Measurements from ENCODE around the gene TRPV4. TPM values are rescaled to one million over a fixed set of nuclear protein-coding genes. Genes with fewer than 3 reads are reported as not detected.

Gene TRPV4
- total and polyA plus RNA-seq, 10 of the 15 experiments (the other 5 are each of a cell fraction or from before 2014, with no cell fraction given): not detected

DNA sequence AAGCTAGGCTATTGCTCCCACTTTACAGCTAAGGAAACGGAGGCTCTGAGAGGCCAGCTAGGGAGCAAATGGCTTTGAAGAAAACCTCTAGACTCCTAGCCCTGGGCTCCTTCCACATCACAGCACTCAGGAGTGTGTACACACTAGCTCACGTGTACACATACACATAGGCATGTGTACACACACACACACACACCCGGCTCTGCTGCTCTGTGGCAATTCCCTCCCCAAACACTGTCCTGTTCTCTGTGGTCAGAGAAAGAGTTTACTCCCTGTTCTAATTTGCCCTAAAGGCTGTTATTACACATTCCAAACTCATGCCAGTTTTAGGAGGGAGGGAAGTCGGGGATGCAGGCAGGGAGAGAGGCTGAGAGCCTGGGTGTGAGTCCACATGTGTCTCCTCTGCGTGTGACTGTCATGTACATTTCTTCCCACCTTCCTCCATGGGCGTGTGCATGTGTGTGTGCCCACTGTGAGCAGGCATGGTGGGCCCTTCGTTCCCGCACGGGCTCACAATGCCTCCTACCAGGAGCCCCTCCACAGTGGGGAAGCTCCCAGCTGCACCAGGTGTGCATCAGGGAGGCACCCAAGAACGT is 14.2 kb downstream of the TRPV4 start:
- CTCF ChIA-PET: interaction anchor here (1.1 to 1.3 kb wide), 2 partner anchors 12 to 27 kb away, joined by 3 to 4 read pairs; no protein-coding TSS in a partner anchor
- Histone ChIP-seq H3K36me3 (ENCODE audit: control insufficient read depth in 2 of 2, insufficient read depth in 2 of 2, low read length in 1 of 2) (no peaks in the 10 kb centered on the region), H3K9ac (ENCODE audit: control insufficient read depth, insufficient read depth, low read length) (no peak overlapping the region), H3K27me3 (replicated peaks in 1 of 2; ENCODE audit: control insufficient read depth in 2 of 2, insufficient read depth in 2 of 2, low read length in 1 of 2) (no peaks in the 10 kb centered on the region), H3K4me3 (no peak overlapping the region), H3K79me2 (ENCODE audit: control insufficient read depth, insufficient read depth, low read length) (no peaks in the 10 kb centered on the region), H4K20me1 (ENCODE audit: control insufficient read depth, insufficient read depth) (no peaks in the 10 kb centered on the region), H3K4me2 (ENCODE audit: control insufficient read depth, insufficient read depth) (no peak overlapping the region), H2AFZ (ENCODE audit: control insufficient read depth, low read depth, low read length) (no peak overlapping the region), H3K9me3 (replicated peaks; ENCODE audit: control insufficient read depth, insufficient read depth, low read length) (no peaks in the 10 kb centered on the region), H3K4me1 (ENCODE audit: control insufficient read depth, insufficient read depth, low read length) (no peaks in the 10 kb centered on the region), H3K27ac (ENCODE audit: control insufficient read depth, insufficient read depth) (no peak overlapping the region)
- POLR2A ChIA-PET: no interaction called here
- in situ Hi-C loops (cut with MboI) (no loop called here), intact Hi-C loops (cut with micrococcal nuclease; ENCODE audit: unreplicated experiment) (no loop called here)
- ATAC-seq: no peak
- TF ChIP-seq, protein P1, sequence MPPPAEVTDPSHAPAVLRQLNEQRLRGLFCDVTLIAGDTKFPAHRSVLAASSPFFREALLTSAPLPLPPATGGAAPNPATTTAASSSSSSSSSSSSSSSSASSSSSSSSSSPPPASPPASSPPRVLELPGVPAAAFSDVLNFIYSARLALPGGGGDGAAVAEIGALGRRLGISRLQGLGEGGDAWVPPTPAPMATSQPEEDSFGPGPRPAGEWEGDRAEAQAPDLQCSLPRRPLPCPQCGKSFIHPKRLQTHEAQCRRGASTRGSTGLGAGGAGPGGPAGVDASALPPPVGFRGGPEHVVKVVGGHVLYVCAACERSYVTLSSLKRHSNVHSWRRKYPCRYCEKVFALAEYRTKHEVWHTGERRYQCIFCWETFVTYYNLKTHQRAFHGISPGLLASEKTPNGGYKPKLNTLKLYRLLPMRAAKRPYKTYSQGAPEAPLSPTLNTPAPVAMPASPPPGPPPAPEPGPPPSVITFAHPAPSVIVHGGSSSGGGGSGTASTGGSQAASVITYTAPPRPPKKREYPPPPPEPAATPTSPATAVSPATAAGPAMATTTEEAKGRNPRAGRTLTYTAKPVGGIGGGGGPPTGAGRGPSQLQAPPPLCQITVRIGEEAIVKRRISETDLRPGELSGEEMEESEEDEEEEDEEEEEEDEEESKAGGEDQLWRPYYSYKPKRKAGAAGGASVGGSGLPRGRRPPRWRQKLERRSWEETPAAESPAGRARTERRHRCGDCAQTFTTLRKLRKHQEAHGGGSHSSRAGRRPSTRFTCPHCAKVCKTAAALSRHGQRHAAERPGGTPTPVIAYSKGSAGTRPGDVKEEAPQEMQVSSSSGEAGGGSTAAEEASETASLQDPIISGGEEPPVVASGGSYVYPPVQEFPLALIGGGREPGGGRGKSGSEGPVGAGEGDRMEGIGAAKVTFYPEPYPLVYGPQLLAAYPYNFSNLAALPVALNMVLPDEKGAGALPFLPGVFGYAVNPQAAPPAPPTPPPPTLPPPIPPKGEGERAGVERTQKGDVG (CRISPR knock-in tag; IDR thresholded peaks at IDR 0.05): no peak
- TF ChIP-seq STAT1 (conservative IDR thresholded peaks at IDR 0.05): no peak
- TF ChIP-seq HDAC2 (IDR thresholded peaks at IDR 0.05): no peak
- no peak for TF ChIP-seq GABPA (IDR thresholded peaks at IDR 0.05; ENCODE audit: low read depth)
- TF ChIP-seq, protein P2, sequence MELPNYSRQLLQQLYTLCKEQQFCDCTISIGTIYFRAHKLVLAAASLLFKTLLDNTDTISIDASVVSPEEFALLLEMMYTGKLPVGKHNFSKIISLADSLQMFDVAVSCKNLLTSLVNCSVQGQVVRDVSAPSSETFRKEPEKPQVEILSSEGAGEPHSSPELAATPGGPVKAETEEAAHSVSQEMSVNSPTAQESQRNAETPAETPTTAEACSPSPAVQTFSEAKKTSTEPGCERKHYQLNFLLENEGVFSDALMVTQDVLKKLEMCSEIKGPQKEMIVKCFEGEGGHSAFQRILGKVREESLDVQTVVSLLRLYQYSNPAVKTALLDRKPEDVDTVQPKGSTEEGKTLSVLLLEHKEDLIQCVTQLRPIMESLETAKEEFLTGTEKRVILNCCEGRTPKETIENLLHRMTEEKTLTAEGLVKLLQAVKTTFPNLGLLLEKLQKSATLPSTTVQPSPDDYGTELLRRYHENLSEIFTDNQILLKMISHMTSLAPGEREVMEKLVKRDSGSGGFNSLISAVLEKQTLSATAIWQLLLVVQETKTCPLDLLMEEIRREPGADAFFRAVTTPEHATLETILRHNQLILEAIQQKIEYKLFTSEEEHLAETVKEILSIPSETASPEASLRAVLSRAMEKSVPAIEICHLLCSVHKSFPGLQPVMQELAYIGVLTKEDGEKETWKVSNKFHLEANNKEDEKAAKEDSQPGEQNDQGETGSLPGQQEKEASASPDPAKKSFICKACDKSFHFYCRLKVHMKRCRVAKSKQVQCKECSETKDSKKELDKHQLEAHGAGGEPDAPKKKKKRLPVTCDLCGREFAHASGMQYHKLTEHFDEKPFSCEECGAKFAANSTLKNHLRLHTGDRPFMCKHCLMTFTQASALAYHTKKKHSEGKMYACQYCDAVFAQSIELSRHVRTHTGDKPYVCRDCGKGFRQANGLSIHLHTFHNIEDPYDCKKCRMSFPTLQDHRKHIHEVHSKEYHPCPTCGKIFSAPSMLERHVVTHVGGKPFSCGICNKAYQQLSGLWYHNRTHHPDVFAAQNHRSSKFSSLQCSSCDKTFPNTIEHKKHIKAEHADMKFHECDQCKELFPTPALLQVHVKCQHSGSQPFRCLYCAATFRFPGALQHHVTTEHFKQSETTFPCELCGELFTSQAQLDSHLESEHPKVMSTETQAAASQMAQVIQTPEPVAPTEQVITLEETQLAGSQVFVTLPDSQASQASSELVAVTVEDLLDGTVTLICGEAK (IDR thresholded peaks at IDR 0.05; ENCODE audit: borderline replicate concordance): no peak
- TF ChIP-seq SP1 (IDR thresholded peaks at IDR 0.05; ENCODE audit: low read depth, low read length): no peak
- no peak for TF ChIP-seq EP300 (IDR thresholded peaks at IDR 0.05; ENCODE audit: borderline replicate concordance in 1 of 2, control insufficient read depth in 1 of 2, low read depth in 2 of 2, low read length in 2 of 2)
- 29% methylated on average over 10 of the region's 10 CpGs for WGBS (ENCODE audit: insufficient coverage, insufficient replicate concordance, low lambda C conversion rate, missing lambda C conversion rate)
- DNase-seq (ENCODE audit: low read depth, low spot score): no peak
- SMC1A ChIA-PET (ENCODE audit: uncharacterized antibody, unreplicated experiment): no interaction called here
- RAD21 ChIA-PET (ENCODE audit: unreplicated experiment): no interaction called here
- no TSS peak for BruUV-seq (replicated peaks)
- no peak for FAIRE-seq

All from GM12878 (cell line).